Islet precursor cell (in vitro differentiated cells): Measurements from ENCODE around the gene MPO.
A peak's percentile ranks its signal among the peaks of the same experiment; 100 is the strongest.

Experiments
- DNase-seq: peaks from one replicate; pipeline ENCODE4 v3.0.0-alpha.2; 2018

The MPO gene

DNA sequence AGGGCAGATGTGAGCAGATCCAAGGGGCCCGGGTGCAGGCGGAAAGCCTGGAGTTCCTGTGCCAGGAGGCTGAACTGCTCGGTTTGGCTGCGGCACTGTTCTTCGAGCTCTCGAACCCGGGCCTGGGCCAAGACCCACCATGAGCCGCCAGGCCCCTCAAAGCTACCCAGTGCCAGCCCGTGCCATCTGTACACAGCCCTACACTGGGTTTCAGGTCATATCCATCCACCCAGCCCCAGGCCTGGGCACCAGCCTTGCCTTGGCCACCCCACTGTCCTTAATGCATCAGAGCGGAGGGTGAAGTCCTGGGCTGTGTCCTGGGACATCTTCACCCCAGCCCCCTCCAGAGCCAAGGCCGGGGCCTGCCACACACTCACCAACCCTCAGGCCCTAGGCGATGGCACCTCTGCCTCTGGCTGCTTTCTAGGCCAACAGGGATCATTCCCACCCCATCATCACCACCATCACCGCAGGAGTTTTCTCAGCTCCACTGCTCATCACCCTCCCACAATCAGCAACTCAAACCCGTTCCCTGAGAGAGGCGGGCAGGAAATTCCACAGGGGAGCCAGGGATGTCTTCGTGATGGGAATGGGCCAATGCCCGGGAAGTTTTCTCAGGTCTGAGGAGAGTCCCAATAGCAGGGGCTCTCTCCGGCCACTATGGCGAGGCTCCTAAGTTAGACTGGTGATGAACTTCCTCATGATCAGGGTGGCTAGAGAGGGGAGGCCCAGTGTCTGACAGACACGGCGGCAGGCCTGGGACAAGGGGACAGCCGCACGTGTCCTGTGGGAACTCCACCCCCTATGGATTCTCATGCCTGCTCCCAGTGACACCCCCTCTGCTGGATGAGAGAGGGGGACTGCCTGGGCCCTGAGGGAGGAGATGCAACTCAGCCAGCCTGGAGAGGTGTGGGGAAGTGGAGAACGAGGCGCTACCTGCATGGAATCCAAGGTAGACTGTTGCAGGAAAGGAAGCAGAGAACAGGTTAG is 38.7 kb upstream of the MPO start:
- peak; percentile 56 for DNase-seq

DNA sequence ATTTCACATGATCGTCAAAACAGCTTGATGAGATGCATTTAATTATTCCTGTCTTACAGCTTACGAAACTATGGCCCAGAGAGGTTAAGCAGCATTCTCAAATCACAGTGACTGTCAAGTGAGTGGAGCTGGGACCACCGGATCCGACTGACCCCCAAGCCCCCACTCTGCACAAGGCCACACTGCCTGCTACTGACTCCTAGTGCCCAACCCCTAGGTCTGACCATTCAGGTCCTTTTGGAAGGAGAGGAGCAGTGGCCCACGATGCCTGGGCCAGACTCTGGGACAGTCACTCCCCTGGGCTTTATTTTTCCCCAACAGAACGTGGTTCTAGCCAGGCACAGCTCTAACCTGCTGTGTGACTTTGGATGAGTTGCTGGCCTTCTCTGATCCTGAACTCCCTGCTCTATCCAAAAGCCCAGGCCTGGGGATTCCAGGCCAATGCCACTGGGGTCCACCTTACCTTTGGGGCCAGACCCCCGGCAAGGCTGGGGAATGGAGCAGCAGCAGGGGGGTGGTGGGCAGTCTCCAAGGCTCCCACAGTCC is 38.0 kb upstream of the MPO start:
- peak; percentile 51 for DNase-seq

DNA sequence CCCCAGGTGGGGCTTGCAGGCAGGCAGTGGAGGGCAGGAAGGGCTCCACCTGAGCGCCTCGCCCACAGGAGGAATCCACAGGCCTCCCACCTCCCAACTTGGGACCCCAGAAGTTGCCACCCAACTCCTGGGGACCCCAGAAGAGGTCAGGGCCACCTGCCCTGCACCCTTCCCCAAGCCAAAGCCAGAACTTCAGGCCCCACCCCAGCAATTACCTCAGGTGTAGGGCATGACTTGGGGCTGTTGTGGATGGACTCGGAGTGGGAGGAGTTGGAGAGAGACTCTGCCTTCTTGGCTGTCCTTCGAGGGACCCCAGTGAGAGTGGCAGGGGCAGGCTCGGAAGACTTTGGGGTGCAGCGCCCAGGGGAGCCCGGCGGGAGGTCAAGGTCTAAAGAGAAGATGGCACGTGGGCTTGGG is 37.3 kb upstream of the MPO start:
- DNase-seq = no peak

DNA sequence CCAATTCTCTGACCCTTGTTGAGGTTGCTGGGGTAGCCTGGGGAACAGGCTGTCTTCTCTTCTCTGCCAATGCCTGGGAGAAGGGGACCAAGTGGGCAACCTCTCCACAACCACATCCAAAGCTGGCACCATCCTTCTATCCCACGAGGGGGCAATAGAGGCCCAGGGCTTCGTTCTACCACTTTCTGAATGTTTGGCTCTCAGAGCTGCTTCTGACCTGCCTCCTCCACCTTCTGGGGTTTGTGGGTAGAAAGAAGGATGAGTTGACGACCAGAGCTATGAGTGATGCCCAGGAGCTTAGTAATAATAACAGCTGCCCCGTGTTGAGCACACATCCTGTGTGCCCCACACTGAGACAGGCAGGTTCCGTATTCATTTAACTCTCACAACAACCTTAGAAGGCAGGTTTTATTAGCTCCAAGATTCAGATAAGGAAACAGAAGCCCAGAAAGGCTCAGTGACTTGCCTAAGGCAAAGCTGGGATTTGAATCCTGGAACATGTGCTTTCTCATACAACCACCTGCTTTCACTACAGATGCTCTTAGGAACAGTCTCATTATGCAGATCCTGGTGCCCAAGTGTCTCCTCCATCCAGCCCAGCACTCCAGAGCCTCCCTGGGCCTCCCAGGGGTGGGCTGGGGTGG is 36.8 kb upstream of the MPO start:
- peak; percentile 93 for DNase-seq

DNA sequence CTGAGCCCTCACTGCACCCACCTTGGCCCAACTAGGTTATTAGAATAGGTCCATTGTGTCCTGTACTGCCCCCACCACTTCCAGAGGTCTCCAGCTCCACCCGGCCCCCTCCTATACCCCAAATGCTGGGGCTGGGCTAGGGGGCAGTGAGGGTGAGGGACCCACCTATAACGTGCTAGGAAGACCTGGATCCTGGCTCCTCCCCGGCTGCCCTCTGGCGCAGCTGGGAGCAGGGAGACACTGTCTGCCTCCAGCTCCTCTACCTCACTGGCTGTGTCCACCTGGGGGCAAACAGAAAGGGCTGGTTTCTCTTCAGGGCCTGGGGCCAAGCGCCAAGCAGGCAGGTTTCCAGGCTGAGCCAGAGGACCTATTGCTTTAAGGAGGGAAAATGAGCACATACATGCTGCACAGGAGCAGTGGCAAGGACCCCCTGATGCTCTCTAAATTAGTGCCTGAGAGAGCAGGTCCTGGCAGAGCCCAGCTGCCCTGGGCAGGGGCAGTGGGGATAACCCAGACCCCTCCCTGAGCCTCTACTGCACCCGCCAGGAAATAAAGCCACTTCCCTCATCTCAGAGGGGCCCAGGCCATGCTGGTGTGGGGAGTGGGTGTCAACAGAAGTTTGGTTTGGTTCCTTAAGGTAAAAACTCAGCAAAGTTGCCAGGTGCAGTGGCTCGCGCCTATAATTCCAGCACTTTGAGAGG is 35.7 kb upstream of the MPO start:
- DNase-seq = peak; percentile 60

DNA sequence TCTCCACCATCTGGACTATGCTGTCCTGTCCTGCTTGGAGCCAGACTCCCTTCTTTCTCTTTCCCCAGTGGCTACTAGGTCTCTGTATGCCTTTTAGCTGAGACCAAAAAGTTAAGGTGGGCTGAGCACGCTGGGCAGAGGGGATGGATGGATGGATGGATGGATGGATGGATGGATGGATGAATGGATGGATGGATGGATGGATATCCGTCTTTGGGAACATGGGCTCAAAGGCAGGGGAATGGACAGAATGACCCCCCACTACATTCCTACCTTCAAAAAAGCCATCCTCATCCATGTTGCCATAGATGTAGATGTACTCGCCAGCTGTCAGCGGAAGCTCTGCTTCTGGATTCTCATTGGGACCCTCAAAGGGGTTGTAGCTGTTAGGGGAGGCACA is 35.0 kb upstream of the MPO start:
- DNase-seq = no peak

DNA sequence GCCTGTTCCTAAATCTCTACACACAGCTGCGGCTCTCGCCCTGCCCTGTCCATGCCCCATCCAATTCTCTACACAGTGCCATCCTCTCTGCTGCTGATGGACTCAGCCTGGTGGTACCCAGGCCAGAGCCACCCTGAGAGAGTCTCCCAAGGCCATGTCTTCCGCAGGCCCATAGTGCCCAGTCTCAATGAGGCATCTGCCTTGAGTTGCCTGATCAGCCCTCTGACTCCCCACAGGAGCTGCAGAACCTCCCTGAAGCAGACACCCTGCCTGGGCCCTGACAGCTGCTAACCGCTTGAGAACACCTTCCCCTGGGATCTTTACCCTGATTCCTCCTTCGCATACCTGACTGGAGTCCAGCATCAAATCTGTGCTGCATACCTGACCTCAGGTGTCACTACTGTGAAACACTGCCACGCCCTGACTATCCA is 34.6 kb upstream of the MPO start:
- DNase-seq = peak; percentile 56

DNA sequence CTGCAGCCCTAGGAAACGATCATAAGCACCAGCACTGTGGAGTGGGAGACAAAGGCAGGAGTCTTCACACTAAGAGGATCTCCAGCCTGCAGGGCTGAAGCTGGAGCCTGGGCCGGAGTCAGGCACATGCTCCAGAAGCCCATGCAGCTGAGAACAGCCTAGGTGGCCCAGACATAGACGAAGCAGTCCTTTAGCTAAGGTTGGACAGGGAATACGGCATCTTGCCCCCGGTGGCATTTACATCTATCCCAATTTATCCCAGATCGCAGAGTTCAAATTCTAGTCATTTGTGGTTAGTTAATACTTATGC is 33.9 kb upstream of the MPO start:
- DNase-seq = peak; percentile 54

DNA sequence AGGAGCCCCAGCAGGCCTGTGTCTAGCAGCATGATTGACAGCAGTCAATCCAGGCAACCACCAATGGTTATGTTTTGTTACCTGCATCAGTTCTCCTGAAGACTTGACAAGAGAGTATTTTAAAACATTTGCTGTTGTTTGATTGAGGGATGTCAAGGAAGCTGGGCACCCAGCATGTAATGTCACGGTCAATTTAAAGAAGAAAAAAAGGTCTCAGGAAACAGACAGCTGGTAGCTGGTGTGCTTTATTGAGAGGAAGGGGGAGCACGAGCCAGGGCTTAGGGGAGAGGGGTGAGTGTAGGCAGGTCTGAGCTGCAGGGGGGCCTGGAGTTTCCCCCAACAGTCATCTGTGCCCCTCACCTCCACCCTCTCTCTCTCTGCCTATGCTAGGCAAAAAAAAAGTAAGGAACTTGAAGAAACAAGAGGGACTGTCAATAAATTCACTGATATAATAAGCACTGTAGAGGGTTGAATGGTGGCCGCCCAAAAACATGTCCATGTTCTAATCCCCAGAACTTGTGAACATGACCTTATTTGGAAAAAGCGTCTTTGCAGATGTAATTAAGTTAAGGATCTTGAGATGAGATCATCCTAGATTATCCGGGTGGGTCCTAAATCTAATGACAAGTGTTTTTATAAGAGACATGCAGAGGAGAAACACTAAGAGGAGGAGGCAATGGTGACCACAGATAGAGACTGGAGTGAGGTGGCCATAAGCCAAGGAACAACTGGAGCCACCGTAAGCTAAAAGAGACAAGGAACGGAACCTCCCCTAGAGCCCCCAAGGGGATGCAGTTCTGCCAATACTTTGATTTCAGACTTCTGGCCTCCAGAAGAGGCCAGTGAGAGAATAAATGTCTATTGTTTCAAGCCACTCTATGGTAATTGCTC is 33.3 kb upstream of the MPO start:
- DNase-seq = no peak

DNA sequence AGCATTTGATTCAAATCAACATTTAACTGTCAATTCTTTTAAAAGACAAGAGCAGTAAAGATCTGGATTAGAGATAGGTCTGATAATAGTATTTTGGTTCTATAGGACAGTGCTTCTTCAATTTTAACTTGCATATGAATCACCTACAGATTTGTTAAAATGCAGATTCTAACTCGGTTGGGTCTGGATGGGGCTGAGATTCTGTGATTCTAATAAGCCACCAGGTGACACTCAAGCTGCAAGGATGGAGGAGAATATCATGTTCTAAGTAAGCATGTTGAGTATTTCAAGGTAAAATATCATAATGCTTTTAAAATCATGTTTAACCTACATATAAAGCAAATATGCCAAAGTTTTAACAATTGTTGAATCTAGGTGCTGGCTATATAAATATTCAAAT is 32.1 kb upstream of the MPO start:
- DNase-seq = no peak

DNA sequence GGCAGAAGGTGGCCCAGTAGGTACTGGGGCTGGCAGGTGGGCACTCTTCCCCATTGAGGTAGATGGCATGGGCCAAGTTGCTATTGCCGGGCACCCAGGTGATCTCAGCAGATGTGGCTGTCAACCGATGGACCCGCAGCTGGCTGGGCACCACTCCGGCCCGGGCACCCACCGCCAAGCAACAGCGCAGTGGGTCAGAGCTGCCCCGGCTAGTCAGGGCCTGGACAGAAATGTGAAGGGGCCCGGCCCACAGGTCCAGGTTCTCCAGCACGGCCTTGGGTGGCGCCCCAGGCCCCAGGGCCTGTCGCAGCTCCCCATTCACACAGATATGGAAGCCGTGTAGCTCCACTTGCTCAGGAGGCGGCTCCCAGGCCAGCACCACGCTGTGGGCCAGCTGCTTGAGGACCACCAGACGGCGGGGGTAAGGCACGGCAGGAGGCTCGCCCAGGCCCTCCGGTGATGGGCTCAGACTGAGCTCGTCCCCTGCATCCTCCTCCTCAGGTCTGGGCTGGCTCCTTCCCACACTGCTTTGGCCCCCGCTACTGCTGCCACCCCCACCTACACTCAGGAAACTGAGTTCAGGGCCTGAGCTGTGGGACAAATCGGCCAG is 31.4 kb upstream of the MPO start:
- DNase-seq = peak; percentile 49

DNA sequence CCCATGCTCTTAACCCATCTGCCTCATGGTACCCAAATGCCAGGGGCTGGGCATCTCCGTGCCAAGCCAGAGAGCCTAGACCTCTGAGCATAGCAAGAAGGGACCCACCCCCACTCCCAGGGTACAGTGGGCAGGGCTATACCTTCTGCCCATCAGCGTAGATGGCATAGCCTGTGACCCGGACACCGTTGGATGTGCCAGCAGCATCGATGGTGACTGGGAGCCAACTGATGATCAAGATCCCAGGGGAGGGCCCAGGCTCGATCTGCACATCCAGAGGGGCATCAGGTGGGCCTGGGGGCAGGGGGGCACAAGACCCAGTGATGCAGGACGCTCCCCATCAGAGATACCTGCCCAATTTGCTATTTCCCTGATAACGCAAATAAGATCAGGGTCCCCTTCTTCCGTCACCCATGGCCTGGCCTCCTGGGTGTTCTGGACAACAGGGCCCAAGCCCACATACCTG is 30.7 kb upstream of the MPO start:
- DNase-seq = peak; percentile 52

DNA sequence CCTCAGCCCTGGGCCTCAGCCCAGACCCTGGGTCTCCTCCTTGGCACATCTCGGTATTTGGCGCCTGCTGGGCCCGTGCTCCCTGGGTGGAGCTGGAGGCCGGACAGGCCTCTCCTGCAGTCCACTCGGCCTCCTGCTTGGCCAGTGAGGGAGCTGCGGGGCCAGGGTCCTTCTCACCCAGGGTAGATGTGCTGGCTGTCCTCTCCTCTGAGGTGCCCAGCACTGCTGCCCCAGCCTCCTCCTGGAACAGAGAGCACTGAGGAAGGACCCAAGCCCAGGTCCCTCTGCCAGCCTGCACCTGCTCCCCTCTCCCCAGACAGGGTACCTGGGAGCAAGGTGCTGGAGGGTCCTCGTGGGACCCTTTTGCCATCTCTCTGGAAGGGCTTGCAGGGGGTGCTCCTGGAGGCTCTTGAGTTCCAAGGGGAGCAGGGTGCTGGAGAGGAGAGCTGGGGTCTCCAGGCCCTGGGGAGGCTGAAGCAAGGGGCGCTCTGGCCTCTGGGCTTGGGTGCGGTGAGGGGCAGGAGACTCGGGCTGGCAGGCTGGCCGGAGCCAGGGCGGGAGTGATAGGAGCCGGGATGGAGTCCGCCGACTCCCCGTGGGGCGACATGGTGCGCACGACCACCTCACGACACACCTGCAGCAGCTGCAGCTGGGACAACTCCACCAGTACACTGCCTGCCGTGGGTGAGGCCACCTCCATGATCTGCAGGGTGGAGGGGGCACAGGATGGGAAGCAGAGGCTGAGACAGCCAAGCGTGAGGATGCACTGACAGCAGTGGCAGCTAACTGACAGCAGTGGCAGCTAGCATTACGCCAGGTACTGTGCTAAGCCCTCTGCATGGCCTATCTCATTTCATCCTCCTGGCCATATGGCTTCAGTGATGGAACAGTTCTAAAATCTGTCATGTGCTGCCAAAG is 30.0 kb upstream of the MPO start:
- DNase-seq = peak; percentile 60

DNA sequence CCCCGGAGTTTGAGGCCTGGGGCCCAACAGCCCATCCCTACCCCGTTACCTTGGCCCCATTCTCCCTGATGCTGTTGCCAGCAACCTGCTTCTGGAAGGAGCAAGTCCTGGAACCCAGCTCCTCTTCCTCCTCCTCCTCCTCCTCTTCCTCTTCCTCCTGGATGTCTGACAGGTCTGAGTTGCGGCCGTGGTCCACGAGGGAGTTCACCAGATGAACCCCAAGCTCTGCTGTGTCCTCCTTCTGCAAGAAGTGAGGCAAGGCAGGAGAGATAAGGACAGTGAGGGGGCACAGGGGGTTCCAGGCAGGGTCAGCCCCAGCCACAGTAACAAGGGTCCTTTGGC is 29.2 kb upstream of the MPO start:
- DNase-seq = peak; percentile 60

DNA sequence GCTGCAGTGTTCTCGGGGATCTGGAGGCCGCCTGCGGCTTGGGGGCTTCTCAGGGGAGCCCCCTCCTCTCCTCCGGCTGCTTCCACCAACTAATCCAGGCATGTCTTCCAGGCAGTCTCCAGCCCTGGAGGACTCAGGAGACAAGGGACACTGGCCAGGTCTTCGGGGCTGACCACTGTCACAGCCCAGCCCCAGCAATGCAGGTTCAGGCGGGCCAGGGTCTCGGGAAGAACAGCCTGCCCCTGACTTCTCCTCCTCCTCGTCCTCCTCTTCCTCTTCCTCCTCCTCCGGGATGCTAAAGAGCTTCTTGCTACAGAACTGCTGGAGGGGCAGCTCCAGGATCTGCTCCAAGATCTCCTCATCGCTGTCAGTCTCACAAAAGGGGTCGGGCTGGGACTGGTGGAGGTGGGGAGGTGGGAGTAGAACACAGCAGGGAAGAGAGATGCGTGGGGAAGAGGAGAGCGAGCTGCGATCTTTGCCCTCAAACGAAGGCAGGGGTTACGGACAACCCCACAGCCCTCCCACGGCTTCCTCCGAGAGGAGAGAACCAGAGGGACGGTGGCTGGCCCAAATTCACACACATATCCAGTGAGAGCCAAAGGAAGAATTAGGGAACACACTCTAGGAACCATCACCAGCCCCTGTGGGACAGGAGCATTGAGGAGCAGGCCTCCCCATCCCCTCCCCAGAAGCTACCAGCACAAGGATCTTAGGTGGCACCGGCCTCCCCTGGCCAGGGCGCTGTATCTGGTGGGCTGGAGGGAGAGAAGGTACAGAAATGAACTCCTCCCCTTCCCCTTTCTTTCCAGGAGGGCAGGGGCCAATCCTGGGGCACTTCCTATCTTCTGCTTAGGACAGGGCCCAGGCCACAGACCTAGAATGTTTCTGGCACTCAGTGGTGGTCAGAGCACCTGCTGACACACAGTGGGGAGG is 28.5 kb upstream of the MPO start:
- DNase-seq = peak; percentile 54

DNA sequence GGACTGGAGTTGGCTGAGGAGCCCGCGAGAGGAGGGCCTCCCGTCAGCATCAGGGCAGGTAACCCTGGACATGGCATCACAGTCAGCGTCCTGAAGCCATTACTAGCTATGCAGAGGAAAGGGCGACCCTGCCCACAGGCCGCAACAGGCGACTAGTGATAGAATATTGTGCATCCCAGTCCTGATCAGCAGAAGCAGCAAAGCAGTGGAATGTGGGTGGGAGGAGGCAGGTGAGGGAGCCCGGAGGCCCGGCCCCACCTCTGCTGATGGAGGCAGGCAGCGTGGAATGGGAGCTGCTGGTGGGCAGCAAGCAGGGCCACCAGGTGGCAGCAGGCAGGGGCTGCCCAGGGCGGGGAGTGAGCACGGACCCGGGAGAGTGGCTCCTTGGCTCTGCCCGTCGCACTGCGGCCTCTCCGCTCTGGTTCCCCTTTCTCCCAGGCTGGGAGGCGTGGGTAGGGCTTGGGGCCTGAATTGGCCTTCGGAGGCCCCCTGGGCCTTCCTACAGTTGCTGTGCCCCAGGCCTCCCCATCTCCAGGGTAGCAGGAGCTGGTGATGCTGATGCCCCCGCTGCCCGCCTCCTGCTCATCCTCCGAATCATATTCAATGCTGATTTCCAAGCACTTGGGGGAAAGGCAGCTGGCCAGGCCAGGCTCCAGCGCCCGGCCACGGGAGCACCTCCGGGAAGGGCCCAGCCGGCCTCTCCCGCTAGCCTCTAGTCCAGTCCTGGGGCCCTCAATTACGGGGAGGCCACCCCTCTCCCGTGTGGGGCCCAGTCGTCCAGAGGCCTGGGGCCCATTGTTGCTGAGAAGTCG is 27.6 kb upstream of the MPO start:
- peak; percentile 92 for DNase-seq

DNA sequence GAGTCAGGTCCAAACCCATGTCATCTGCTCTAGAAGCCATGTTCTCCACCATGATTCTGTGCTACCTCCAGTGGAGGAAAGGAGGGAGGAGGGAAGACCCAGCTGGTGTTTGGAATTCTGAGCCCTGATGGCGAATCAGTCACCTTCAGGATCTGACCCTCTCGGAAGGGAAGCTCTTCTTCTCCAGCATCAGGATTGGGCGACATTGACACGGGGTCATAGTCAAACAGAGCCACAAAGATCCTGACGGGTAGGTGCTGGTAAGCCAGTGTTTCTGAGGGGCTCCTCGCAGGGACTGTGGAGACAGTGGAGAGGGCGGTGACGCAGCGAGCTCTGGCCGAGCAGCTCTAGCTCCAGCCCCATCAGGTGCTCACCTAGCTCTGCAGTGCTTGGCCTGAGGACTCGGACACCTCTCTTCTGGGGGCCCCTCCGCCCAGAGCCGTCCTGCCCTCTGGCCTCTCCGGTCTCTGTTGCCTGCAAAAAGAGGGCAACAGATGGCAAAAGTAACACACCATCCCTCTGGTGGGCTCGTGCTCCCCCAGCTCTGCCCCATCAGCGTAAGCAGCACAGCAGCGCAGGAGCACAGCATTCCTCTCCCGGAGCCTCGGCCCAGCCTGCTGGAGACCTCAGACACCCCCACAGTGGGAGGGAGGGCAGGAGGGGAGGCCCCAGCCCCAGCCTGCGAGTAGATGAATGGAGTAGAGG is 26.9 kb upstream of the MPO start:
- DNase-seq = no peak
